Panc1 (cell line): ENCODE data around the gene ALX4.

Source experiments
- POLR2AphosphoS5 ChIP-seq: IDR thresholded peaks from 2 replicates; pipeline ENCODE4 v1.6.1; 2012; ENCODE audit warnings: mild to moderate bottlenecking, low read depth, low read length, moderate library complexity
- TF ChIP-seq, protein P1 (sequence below), 2 experiments: IDR thresholded peaks; 2 replicates each; pipeline ENCODE4 v1.6.1; 2011 to 2012; ENCODE audit warnings: low read depth in 2 of 2, control low read depth in 1 of 2, low read length in 1 of 2, mild to moderate bottlenecking in 1 of 2, moderate library complexity in 1 of 2; ENCODE audit not compliant: insufficient read depth in 1 of 2
- TF ChIP-seq, protein P2 (sequence below): fragments of 450-650 bp; IDR thresholded peaks from 2 replicates; pipeline ENCODE4 v1.5.1; 2017; ENCODE audit warnings: mild to moderate bottlenecking

DNA sequence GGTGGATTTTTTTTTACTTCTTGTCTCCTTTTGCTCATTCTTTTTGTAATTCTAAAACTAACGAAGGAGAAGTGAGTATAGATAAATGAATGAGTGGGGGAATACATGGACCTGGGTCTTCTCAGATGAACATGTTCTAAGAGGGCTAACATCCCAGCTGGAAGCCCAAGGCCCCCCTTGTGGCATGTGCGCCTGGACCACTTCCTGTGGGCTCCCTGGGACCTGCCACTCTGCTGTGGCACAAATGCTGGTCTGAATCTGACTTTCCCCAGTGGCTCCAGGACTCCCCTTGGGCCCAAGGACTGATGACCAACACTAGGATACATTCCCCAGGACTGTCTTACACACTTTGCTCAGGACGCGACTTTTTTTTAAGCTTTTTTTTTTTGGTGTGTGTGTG lies 32.7 kb upstream of the ALX4 start:
- TF ChIP-seq, protein P1, sequence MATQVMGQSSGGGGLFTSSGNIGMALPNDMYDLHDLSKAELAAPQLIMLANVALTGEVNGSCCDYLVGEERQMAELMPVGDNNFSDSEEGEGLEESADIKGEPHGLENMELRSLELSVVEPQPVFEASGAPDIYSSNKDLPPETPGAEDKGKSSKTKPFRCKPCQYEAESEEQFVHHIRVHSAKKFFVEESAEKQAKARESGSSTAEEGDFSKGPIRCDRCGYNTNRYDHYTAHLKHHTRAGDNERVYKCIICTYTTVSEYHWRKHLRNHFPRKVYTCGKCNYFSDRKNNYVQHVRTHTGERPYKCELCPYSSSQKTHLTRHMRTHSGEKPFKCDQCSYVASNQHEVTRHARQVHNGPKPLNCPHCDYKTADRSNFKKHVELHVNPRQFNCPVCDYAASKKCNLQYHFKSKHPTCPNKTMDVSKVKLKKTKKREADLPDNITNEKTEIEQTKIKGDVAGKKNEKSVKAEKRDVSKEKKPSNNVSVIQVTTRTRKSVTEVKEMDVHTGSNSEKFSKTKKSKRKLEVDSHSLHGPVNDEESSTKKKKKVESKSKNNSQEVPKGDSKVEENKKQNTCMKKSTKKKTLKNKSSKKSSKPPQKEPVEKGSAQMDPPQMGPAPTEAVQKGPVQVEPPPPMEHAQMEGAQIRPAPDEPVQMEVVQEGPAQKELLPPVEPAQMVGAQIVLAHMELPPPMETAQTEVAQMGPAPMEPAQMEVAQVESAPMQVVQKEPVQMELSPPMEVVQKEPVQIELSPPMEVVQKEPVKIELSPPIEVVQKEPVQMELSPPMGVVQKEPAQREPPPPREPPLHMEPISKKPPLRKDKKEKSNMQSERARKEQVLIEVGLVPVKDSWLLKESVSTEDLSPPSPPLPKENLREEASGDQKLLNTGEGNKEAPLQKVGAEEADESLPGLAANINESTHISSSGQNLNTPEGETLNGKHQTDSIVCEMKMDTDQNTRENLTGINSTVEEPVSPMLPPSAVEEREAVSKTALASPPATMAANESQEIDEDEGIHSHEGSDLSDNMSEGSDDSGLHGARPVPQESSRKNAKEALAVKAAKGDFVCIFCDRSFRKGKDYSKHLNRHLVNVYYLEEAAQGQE (IDR thresholded peaks at IDR 0.05; ENCODE audit: insufficient read depth in 1 of 2, low read depth in 2 of 2, low read length in 1 of 2), result no peak
- TF ChIP-seq, protein P2, sequence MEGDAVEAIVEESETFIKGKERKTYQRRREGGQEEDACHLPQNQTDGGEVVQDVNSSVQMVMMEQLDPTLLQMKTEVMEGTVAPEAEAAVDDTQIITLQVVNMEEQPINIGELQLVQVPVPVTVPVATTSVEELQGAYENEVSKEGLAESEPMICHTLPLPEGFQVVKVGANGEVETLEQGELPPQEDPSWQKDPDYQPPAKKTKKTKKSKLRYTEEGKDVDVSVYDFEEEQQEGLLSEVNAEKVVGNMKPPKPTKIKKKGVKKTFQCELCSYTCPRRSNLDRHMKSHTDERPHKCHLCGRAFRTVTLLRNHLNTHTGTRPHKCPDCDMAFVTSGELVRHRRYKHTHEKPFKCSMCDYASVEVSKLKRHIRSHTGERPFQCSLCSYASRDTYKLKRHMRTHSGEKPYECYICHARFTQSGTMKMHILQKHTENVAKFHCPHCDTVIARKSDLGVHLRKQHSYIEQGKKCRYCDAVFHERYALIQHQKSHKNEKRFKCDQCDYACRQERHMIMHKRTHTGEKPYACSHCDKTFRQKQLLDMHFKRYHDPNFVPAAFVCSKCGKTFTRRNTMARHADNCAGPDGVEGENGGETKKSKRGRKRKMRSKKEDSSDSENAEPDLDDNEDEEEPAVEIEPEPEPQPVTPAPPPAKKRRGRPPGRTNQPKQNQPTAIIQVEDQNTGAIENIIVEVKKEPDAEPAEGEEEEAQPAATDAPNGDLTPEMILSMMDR, result no peak
- TF ChIP-seq POLR2AphosphoS5, result no peak
